ENCODE measurements around the gene GCDH.

The GCDH gene

GRCh38 chr19:12943437-12944044 lies 52.6 kb downstream of the GCDH start:
- DNase-seq: no peak

DNA sequence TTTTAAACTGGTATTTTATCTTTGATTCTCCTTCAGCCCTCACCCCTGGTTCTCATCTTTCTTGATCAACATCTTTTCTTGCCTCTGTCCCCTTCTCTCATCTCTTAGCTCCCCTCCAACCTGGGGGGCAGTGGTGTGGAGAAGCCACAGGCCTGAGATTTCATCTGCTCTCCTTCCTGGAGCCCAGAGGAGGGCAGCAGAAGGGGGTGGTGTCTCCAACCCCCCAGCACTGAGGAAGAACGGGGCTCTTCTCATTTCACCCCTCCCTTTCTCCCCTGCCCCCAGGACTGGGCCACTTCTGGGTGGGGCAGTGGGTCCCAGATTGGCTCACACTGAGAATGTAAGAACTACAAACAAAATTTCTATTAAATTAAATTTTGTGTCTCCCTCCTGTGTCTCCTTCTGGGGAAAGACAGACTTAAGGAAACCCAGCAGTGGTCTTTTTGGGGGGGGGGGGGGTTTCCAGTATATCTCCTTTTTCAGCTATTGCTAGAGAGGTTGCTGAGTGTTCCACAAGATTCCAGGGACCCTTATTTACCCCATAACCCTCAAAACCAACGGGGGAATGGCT lies 53.2 kb downstream of the GCDH start:
- DNase-seq: no peak

GRCh38 chr19:12945479-12946091 lies 54.6 kb downstream of the GCDH start, which contains the start of gene RAD23A:
TSS of gene RAD23A (plus strand) at chr19:12945862. CDS start at chr19:12945949, 87 bp downstream.
- DNase-seq: peak; percentile 95 to 97

- peak; percentile 16 to 64 for DNase-seq
These were observed 55.2 kb downstream of the GCDH start for GRCh38 chr19:12946092-12946721.

DNA sequence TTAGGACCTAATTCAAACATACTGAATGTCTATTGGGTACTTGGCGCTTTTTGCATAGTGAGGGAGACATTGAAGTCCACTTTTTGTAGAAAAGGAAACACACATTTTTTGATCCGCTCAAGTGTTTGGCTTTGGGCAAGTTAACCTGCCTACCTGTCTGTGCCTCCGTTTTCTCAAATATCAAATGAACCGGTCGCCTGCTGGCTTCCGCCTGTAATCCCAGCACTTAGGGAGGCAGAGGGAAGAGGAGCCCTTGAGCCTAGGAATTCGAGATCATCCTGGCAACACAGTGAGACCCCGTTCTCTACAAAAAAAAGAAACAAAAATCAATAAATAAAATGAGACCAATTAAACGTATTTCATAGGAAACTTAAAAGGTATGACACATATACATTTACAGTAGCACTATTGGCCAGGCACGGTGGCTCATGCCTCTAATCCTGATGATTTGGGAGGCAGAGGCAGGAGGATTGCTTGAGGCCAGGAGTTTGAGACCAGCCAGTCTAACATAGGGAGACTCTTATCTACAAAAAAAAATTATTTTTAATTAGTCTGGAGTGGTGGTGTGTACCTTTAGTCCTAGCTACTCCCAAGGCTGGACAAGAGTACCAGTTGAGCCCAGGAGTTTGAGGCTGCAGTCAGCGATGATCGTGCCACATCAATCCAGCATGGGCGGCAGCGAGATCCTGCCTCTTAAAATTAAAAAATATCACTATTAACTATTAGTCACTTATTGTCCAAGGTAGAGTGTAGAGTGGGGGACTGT lies 56.0 kb downstream of the GCDH start:
- DNase-seq: no peak

DNA sequence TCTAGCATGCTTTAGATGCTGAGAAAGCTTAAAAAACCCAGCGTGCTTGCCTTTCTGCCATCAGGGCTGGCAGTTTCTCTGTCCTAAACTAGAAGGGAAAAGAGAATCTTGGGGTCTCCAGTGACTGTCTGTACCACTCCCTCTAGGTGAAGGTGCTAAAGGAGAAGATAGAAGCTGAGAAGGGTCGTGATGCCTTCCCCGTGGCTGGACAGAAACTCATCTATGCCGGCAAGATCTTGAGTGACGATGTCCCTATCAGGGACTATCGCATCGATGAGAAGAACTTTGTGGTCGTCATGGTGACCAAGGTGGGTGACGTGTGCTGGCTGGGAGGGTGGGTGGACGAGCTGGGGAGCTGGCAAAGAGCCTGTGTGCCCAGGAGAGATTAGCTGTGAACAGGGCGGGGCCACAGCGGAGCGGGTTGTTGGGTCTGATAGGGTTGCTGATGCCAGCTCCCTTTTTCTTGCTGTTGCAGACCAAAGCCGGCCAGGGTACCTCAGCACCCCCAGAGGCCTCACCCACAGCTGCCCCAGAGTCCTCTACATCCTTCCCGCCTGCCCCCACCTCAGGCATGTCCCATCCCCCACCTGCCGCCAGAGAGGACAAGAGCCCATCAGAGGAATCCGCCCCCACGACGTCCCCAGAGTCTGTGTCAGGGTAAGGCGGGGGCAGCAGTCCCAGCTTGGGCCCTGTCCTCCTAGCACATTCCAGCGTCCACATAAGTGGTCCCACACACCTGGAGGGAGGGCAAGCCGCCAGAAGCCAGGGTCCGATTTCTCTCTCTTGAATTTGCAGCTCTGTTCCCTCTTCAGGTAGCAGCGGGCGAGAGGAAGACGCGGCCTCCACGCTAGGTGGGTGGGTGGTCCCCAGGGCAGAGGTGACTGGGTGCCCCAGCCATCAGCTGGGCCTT lies 57.0 kb downstream of the GCDH start:
- no peak for DNase-seq

GRCh38 chr19:12948612-12949362 lies 57.8 kb downstream of the GCDH start:
- no peak for DNase-seq
